Fibroblast of villous mesenchyme (primary cell): ENCODE results near the gene ILRUN. TPM values are rescaled to one million over a fixed set of nuclear protein-coding genes. Genes with fewer than 3 reads are reported as not detected.
A peak's percentile ranks its signal among the peaks of the same experiment; 100 is the strongest.
"Not testable (repeated sequence)": the region's sequence is repeated elsewhere in the genome, so short reads cannot be mapped to it uniquely, and the experiment has no call there.

Experiments used
- DNase-seq: peaks from one replicate; pipeline ENCODE4 v3.0.0-alpha.2; 2010; ENCODE audit warnings: low read depth
- H3K4me3 ChIP-seq: 2 replicates; pipeline ENCODE4 v1.5.1; 2011; ENCODE audit warnings: low read depth, mild to moderate bottlenecking, low read length
- CTCF ChIP-seq: IDR thresholded peaks from 2 replicates; pipeline ENCODE4 v1.5.1; 2012; ENCODE audit warnings: low read depth, mild to moderate bottlenecking, low read length; ENCODE audit not compliant: insufficient read depth
- total RNA-seq: library from RNA; depleted of rRNA; stranded (reverse); fragments of >200 nt; gene quantifications from 2 replicates; pipeline ENCODE4 v1.2.3, GENCODE V29; 2012

The ILRUN gene
- total RNA-seq, 1 donor = 58.3 TPM

- no peak for DNase-seq
- H3K4me3 ChIP-seq = no peak overlapping the region
- TF ChIP-seq CTCF = no peak
Observed at GRCh38 chr6:34673064-34673463, 23.5 kb downstream of the ILRUN start.

GRCh38 chr6:34672657-34673043 is 23.9 kb downstream of the ILRUN start:
- no peak overlapping the region for H3K4me3 ChIP-seq
- no peak for TF ChIP-seq CTCF
- DNase-seq = no peak

GRCh38 chr6:34671801-34672656 is 24.5 kb downstream of the ILRUN start:
- H3K4me3 ChIP-seq = no peak overlapping the region
- TF ChIP-seq CTCF = no peak
- DNase-seq = peak; percentile 64

- H3K4me3 ChIP-seq = no peak overlapping the region
- peak; percentile 56 for DNase-seq
- no peak for TF ChIP-seq CTCF
Observed at GRCh38 chr6:34671367-34671766, 25.2 kb downstream of the ILRUN start.

- not testable (repeated sequence) for H3K4me3 ChIP-seq, DNase-seq
Observed at GRCh38 chr6:34668799-34669198, 27.8 kb downstream of the ILRUN start.

GRCh38 chr6:34667481-34668238 is 28.9 kb downstream of the ILRUN start:
- H3K4me3 ChIP-seq = no peak overlapping the region
- no peak for TF ChIP-seq CTCF
- no peak for DNase-seq

GRCh38 chr6:34665019-34665418 is 31.5 kb downstream of the ILRUN start:
- no peak overlapping the region for H3K4me3 ChIP-seq
- DNase-seq = no peak
- TF ChIP-seq CTCF = no peak
